CD4-positive, alpha-beta T cell treated with Interferon alpha-2 for 1 hour (primary cell): ENCODE data around the gene AGFG2.
A peak's percentile ranks its signal among the peaks of the same experiment; 100 is the strongest.

Experiments
- DNase-seq, 2 donors: peaks; one replicate each; pipeline ENCODE4 v3.0.0-alpha.2; 2020 to 2022

AGFG2 gene

GRCh38 chr7:100588438-100588837 is 49.4 kb downstream of the AGFG2 start:
- DNase-seq = no peak

- no peak for DNase-seq
Measured at GRCh38 chr7:100589341-100589947, 50.4 kb downstream of the AGFG2 start.

- DNase-seq = no peak
Measured at GRCh38 chr7:100590077-100590737, 51.2 kb downstream of the AGFG2 start.

GRCh38 chr7:100591596-100591995 is 52.6 kb downstream of the AGFG2 start:
- no peak for DNase-seq

- no peak for DNase-seq
Measured at GRCh38 chr7:100595188-100595587, 56.2 kb downstream of the AGFG2 start.

- no peak for DNase-seq
Measured at GRCh38 chr7:100598425-100598824, 59.4 kb downstream of the AGFG2 start.

GRCh38 chr7:100599911-100600729 is 61.1 kb downstream of the AGFG2 start:
- DNase-seq = no peak

- no peak for DNase-seq
Measured at GRCh38 chr7:100600730-100601038, 61.7 kb downstream of the AGFG2 start.

GRCh38 chr7:100602889-100603725 is 64.1 kb downstream of the AGFG2 start:
- DNase-seq = no peak

- no peak for DNase-seq
Measured at GRCh38 chr7:100603726-100604027, 64.7 kb downstream of the AGFG2 start.

GRCh38 chr7:100604028-100604975 is 65.3 kb downstream of the AGFG2 start:
- peak; percentile 75 to 85 for DNase-seq

GRCh38 chr7:100604976-100605911 is 66.2 kb downstream of the AGFG2 start:
- DNase-seq = peak; percentile 22 to 41

- DNase-seq = no peak
Measured at GRCh38 chr7:100606313-100606712, 67.3 kb downstream of the AGFG2 start.

GRCh38 chr7:100607111-100607510 is 68.1 kb downstream of the AGFG2 start:
- no peak for DNase-seq

GRCh38 chr7:100609958-100610357 is 71.0 kb downstream of the AGFG2 start:
- no peak for DNase-seq

GRCh38 chr7:100611983-100612729 is 73.2 kb downstream of the AGFG2 start, which contains the start of gene MOSPD3:
TSS of gene MOSPD3 (plus strand) at chr7:100612540. CDS start at chr7:100612792, 252 bp downstream.
- DNase-seq = peak; percentile 98

- DNase-seq = peak; percentile 14 to 31
Measured at GRCh38 chr7:100612730-100613390, 73.9 kb downstream of the AGFG2 start.

GRCh38 chr7:100613412-100614175 is 74.6 kb downstream of the AGFG2 start:
- no peak for DNase-seq
